Ecto neural progenitor cell (in vitro differentiated cells): Measurements from ENCODE around the gene PRSS2.
"Not testable (repeated sequence)": the region's sequence is repeated elsewhere in the genome, so short reads cannot be mapped to it uniquely, and the experiment has no call there.

Source experiments
- DNase-seq: peaks from one replicate; pipeline ENCODE4 v3.0.0-alpha.2; 2018; ENCODE audit warnings: low spot score

The PRSS2 gene

DNA sequence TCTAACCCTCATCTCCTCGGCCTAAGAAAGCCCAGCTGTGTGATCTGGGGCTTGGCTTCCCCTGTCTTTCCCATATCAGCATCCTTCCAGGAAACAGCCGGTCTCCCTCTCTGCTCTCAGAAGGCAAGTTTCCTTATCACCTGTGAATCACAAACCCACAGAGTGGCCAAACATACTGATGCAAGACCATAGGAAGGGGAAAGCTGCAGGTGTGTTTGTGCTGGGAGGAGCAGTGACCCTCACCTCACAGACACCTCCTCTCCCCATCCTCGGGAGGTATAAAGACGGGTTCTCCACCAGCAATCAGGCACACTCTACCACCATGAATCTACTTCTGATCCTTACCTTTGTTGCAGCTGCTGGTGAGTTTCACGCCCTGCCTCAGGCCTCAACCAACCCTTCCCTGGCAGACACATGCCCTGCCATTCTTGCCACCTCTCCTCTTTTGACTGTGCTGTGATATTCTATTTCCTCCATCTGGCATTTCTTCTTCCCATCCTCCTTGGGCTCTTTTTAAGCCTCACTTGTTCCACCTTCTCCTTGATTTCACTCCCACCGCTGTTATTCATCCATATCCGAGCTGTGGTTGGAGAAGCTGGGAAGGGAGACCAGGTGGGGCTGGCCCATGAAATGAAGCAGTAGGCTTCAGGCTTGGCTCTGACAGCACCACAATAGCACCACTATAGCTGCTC lies at the start of gene PRSS2:
TSS of gene PRSS2 (plus strand) at position 310 of the 692 bp plus-strand sequence. CDS start at position 323, 13 bp downstream.
- DNase-seq: no peak

DNA sequence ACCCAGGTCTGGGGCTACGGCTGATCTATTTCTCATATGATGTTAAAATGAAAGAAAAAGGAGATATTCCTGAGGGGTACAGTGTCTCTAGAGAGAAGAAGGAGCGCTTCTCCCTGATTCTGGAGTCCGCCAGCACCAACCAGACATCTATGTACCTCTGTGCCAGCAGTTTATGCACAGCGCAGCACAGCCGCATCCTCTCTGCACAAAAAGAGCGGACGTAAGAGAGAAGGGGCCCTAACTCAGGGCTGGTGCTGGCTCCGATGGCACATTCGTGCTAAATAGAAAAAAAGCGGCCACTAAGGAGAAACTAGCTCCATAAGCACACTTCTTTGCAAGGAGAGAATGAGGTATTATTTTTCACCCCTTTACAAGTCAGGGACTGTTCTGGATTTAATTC lies 49.8 kb upstream of the PRSS2 start:
- DNase-seq: no peak

- DNase-seq: no peak
These were observed 48.4 kb upstream of the PRSS2 start for GRCh38 chr7:142722248-142722794.

GRCh38 chr7:142733271-142733670 lies 37.5 kb upstream of the PRSS2 start:
- DNase-seq: no peak

- no peak for DNase-seq
These were observed 30.8 kb upstream of the PRSS2 start for GRCh38 chr7:142739923-142740492.

- no peak for DNase-seq
These were observed 30.0 kb upstream of the PRSS2 start for GRCh38 chr7:142740786-142741185.

GRCh38 chr7:142741932-142742331 lies 28.8 kb upstream of the PRSS2 start:
- not testable (repeated sequence) for DNase-seq

- DNase-seq: no peak
These were observed 25.6 kb upstream of the PRSS2 start for GRCh38 chr7:142745091-142745635.

GRCh38 chr7:142745745-142746144 lies 25.0 kb upstream of the PRSS2 start:
- DNase-seq: no peak

DNA sequence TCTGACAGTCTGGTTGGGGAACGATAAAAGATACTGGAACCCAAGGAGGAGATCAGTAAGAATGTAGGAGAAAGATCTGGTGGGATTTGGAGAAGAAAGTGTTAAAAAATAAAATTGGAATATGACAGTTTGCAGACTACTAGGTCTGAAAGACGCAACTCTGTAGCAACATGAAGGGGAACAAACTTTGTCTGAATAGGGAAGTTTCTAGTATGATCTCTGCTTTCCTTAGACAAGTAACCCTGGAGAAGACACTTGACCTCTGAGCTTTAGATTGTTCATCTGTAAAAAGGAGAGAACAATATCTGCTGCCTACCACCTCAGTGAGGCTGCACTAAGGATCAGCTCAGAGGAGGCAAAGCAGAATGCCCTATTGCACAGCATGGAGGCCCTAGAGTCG lies 24.5 kb upstream of the PRSS2 start:
- no peak for DNase-seq

- not testable (repeated sequence) for DNase-seq
These were observed 22.4 kb upstream of the PRSS2 start for GRCh38 chr7:142748410-142748809.

GRCh38 chr7:142749218-142749993 lies 21.4 kb upstream of the PRSS2 start, which contains the start of gene PRSS1:
PRSS1 (plus strand) TSS chr7:142749472; CDS start chr7:142749485, 13 bp downstream.
- DNase-seq: no peak

- DNase-seq: no peak
These were observed 20.3 kb upstream of the PRSS2 start for GRCh38 chr7:142750321-142750938.

DNA sequence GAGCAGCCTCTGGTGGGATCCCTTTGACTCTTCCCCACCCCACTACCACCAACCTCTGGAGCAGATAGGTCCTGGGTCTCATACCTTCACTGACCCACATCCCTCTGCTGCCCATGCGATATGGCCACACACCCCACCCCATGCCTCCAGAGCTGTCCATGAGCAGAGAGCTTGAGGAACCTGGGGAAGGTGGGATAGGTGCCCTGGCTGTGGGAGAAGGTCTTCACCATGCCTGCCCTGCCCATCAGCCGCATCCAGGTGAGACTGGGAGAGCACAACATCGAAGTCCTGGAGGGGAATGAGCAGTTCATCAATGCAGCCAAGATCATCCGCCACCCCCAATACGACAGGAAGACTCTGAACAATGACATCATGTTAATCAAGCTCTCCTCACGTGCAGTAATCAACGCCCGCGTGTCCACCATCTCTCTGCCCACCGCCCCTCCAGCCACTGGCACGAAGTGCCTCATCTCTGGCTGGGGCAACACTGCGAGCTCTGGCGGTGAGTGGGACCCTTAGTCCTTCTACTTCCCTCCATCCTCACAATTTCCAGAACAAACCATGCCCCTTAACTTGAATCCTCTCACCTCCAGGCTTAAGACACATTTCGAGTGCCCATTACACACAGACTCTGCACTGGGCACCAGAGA lies 19.1 kb upstream of the PRSS2 start:
- not testable (repeated sequence) for DNase-seq

GRCh38 chr7:142752376-142753225 lies 18.2 kb upstream of the PRSS2 start:
- DNase-seq: no peak

DNA sequence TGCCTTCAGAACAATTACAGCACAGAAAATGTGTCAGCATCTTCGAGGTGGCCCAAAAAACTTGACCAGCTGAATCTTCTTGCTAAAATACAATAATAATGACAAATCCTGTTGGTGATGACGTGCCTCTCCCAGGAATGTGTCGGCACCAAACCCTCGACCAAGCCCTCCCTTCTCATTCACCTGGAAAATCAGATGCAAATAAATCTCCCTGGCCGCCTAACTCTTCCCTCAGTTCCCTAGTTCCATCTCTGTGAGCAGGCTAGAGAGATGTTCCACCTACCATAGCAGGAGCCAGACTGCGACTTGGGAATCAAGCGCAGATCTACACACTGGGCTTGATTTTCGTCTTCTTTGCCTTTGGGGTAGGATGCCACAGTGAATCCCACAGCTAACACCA lies 17.4 kb upstream of the PRSS2 start:
- DNase-seq: no peak

GRCh38 chr7:142753925-142754491 lies 16.8 kb upstream of the PRSS2 start:
- DNase-seq: not testable (repeated sequence)

- no peak for DNase-seq
These were observed 15.8 kb upstream of the PRSS2 start for GRCh38 chr7:142754681-142755575.

DNA sequence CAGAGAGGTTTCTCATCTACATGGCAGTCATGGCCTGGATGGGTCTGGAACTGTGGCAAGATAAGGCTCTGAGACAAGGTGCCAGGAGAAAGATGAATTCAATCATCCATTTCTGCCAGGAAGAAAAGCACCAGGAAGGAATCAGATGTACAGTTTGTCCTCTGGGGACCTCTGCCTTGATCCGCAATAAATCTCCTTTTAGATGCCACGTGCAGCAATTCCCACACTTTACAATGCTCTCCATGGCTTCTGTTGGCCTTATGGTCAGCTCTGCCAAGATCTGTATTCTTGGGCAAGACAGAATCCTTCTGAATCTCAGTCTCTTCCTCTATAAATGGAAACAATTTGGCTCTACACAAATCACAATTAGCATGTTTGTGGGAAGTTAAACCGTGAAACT lies 12.5 kb upstream of the PRSS2 start:
- DNase-seq: not testable (repeated sequence)
